ENCODE results near the gene BRPF1.

BRPF1 gene

GRCh38 chr3:9781551-9781950 lies 50.0 kb downstream of the BRPF1 start:
- H3K36me3 ChIP-seq (ENCODE audit: control insufficient read depth, insufficient read depth, low read length) = peaks cover 58% of the 10 kb centered on the region
- H3K4me3 ChIP-seq (ENCODE audit: low read depth, low read length) = no peak overlapping the region
- no peaks in the 10 kb centered on the region for H3K9me3 ChIP-seq (ENCODE audit: control insufficient read depth, insufficient read depth, low read depth, low read length)
- H3K4me1 ChIP-seq (ENCODE audit: control insufficient read depth, insufficient read depth, low read length) = no peaks in the 10 kb centered on the region
- H3K27me3 ChIP-seq (ENCODE audit: control insufficient read depth, insufficient read depth, low read length) = no peaks in the 10 kb centered on the region
- no peak overlapping the region for H3K9ac ChIP-seq (ENCODE audit: low read length)
- H3K27ac ChIP-seq (ENCODE audit: low read depth, low read length) = no peak overlapping the region

DNA sequence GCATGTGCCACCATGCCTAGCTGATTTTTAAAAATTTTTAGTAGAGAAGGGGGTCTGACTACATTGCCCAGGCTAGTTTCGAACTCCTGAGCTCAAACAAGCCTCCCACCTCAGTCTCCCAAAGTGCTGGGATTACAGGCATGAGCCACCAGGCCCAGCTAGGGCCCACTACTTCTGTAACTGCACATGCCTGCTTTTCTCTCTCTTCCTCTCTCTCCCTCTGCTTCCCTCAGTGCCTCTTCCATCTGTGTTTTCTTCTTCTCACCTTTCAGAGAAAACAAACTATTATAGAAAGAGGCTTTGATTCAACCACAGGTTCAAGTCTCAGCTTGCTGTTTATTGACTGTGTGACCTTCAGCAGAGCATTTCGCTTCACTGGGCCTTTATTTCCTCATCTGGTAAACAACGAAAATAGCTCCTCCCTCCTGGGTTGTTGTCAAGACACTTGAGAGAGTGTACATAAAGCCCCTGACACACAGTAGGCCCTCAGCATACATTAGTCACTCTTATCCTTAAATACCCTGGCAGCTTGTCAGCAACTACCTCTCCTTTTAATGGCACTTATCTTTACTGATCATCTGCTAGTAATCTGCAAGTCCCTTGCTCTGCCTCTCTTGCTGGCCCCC lies 50.6 kb downstream of the BRPF1 start:
- Histone ChIP-seq H3K4me3 (ENCODE audit: low read depth, low read length) (no peak overlapping the region), H3K27ac (ENCODE audit: low read depth, low read length) (no peak overlapping the region), H3K9ac (ENCODE audit: low read length) (no peak overlapping the region), H3K27me3 (ENCODE audit: control insufficient read depth, insufficient read depth, low read length) (no peaks in the 10 kb centered on the region), H3K9me3 (ENCODE audit: control insufficient read depth, insufficient read depth, low read depth, low read length) (no peaks in the 10 kb centered on the region), H3K36me3 (ENCODE audit: control insufficient read depth, insufficient read depth, low read length) (peaks cover 60% of the 10 kb centered on the region), H3K4me1 (ENCODE audit: control insufficient read depth, insufficient read depth, low read length) (no peaks in the 10 kb centered on the region)

- H3K9ac ChIP-seq (ENCODE audit: low read length) = no peak overlapping the region
- H3K27ac ChIP-seq (ENCODE audit: low read depth, low read length) = no peak overlapping the region
- H3K4me1 ChIP-seq (ENCODE audit: control insufficient read depth, insufficient read depth, low read length) = no peaks in the 10 kb centered on the region
- no peaks in the 10 kb centered on the region for H3K27me3 ChIP-seq (ENCODE audit: control insufficient read depth, insufficient read depth, low read length)
- no peak overlapping the region for H3K4me3 ChIP-seq (ENCODE audit: low read depth, low read length)
- H3K9me3 ChIP-seq (ENCODE audit: control insufficient read depth, insufficient read depth, low read depth, low read length) = no peaks in the 10 kb centered on the region
- H3K36me3 ChIP-seq (ENCODE audit: control insufficient read depth, insufficient read depth, low read length) = peaks cover 66% of the 10 kb centered on the region
These were observed 51.2 kb downstream of the BRPF1 start for GRCh38 chr3:9782770-9783169.

- Histone ChIP-seq H3K9ac (ENCODE audit: low read length) (no peak overlapping the region), H3K9me3 (ENCODE audit: control insufficient read depth, insufficient read depth, low read depth, low read length) (no peaks in the 10 kb centered on the region), H3K36me3 (ENCODE audit: control insufficient read depth, insufficient read depth, low read length) (peaks cover 68% of the 10 kb centered on the region), H3K27me3 (ENCODE audit: control insufficient read depth, insufficient read depth, low read length) (no peaks in the 10 kb centered on the region), H3K27ac (ENCODE audit: low read depth, low read length) (no peak overlapping the region), H3K4me3 (ENCODE audit: low read depth, low read length) (no peak overlapping the region), H3K4me1 (ENCODE audit: control insufficient read depth, insufficient read depth, low read length) (no peaks in the 10 kb centered on the region)
These were observed 52.4 kb downstream of the BRPF1 start for GRCh38 chr3:9783954-9784353.

DNA sequence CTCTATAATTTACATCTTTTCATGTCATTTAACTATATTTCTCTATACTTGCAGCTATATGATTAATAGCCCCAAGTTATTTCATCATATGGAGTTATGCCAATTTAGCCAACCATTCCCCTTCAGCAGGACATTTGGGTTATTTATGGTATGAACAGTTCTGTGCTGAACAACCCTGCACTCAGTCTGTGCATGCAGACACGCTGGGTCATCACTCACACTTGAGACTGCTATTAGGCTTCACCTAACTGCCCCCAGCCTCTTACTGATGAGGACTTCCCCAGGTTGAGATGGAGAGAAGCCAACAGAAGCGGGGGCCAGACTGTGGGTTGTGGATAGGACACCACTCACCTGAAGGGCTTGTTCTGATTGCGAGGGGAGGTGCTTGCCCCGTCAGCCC lies 53.4 kb downstream of the BRPF1 start:
- Histone ChIP-seq H3K27ac (ENCODE audit: low read depth, low read length) (no peak overlapping the region), H3K4me3 (ENCODE audit: low read depth, low read length) (no peak overlapping the region), H3K9ac (ENCODE audit: low read length) (no peak overlapping the region), H3K27me3 (ENCODE audit: control insufficient read depth, insufficient read depth, low read length) (no peaks in the 10 kb centered on the region), H3K36me3 (ENCODE audit: control insufficient read depth, insufficient read depth, low read length) (peaks cover 77% of the 10 kb centered on the region), H3K9me3 (ENCODE audit: control insufficient read depth, insufficient read depth, low read depth, low read length) (no peaks in the 10 kb centered on the region), H3K4me1 (ENCODE audit: control insufficient read depth, insufficient read depth, low read length) (no peaks in the 10 kb centered on the region)

DNA sequence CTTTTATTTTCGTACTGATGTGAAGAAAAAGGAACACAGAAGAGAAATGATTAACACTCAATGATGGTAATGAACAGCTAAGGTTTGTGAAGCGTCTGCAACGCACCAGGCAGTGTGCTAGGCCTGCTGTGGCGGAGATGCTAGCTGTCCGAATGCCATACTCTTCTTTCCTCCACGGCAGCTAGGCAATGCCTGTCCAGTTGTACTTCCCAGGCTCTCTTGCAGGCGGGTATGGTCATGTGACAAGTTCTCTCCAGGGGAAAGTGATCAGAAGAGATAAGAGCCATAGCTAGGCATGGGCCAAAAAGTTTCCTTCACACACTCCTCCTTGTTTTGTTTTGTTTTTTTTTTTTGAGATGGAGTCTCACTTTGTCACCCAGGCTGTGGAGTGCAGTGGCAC lies 54.1 kb downstream of the BRPF1 start:
- Histone ChIP-seq H3K27me3 (ENCODE audit: control insufficient read depth, insufficient read depth, low read length) (no peaks in the 10 kb centered on the region), H3K9ac (ENCODE audit: low read length) (no peak overlapping the region), H3K27ac (ENCODE audit: low read depth, low read length) (no peak overlapping the region), H3K36me3 (ENCODE audit: control insufficient read depth, insufficient read depth, low read length) (peaks cover 77% of the 10 kb centered on the region), H3K4me3 (ENCODE audit: low read depth, low read length) (no peak overlapping the region), H3K4me1 (ENCODE audit: control insufficient read depth, insufficient read depth, low read length) (no peaks in the 10 kb centered on the region), H3K9me3 (ENCODE audit: control insufficient read depth, insufficient read depth, low read depth, low read length) (no peaks in the 10 kb centered on the region)

DNA sequence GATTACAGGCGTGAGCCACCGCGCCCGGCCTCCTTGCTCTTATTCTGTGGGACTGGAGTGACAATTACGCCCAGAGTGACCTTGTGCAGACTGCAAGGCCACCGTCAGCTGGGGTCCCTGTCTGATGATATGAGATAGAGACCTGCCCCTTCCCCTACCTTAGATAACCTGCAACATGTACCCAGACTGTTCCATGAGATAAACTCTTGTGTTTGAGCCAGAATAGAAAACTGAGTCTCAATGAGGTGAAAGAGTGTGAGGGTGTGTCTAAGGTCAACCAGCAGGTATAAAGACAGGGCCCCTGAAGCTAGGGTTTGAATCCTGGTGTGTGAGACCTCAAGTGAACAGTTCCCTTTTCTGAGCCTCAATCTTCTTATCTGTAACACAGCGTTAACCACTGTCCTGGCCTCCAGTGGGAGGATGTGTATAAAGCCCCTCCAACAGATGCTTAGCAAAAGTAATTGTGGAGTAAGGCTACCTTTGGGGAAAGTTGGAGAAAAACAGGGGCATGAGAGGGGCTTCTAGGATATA lies 54.7 kb downstream of the BRPF1 start:
- Histone ChIP-seq H3K9ac (ENCODE audit: low read length) (no peak overlapping the region), H3K27me3 (ENCODE audit: control insufficient read depth, insufficient read depth, low read length) (no peaks in the 10 kb centered on the region), H3K9me3 (ENCODE audit: control insufficient read depth, insufficient read depth, low read depth, low read length) (no peaks in the 10 kb centered on the region), H3K4me1 (ENCODE audit: control insufficient read depth, insufficient read depth, low read length) (no peaks in the 10 kb centered on the region), H3K36me3 (ENCODE audit: control insufficient read depth, insufficient read depth, low read length) (peaks cover 75% of the 10 kb centered on the region), H3K4me3 (ENCODE audit: low read depth, low read length) (no peak overlapping the region), H3K27ac (ENCODE audit: low read depth, low read length) (no peak overlapping the region)

- Histone ChIP-seq H3K9me3 (ENCODE audit: control insufficient read depth, insufficient read depth, low read depth, low read length) (no peaks in the 10 kb centered on the region), H3K4me1 (ENCODE audit: control insufficient read depth, insufficient read depth, low read length) (0 out of 2 replicates have a peak, but pooled peaks cover 3% of the 10 kb centered on the region), H3K27ac (ENCODE audit: low read depth, low read length) (no peak overlapping the region), H3K4me3 (ENCODE audit: low read depth, low read length) (no peak overlapping the region), H3K36me3 (ENCODE audit: control insufficient read depth, insufficient read depth, low read length) (peaks cover 67% of the 10 kb centered on the region), H3K9ac (ENCODE audit: low read length) (no peak overlapping the region), H3K27me3 (ENCODE audit: control insufficient read depth, insufficient read depth, low read length) (no peaks in the 10 kb centered on the region)
These were observed 55.5 kb downstream of the BRPF1 start for GRCh38 chr3:9786825-9787669.

DNA sequence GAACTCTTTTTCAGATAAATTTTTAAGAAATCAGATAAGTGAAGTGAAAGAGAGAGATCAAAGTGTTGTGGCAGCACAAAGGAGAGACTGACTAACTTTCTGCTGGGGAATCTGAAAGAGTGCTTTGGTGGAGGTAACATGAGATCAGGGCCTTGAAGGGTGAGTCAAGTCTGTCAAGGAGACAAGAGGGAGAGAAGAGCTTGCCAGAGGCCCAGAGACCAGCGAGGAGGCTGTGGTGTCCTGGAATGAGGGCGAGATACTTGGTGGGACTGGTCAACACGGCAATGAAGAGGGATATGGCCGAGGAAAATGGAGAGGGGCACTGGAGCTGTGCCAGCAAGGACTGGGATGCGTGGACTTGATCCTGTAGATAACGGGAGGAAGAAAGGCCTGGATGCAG lies 56.2 kb downstream of the BRPF1 start:
- Histone ChIP-seq H3K4me1 (ENCODE audit: control insufficient read depth, insufficient read depth, low read length) (0 out of 2 replicates have a peak, but pooled peaks cover 3% of the 10 kb centered on the region), H3K27ac (ENCODE audit: low read depth, low read length) (no peak overlapping the region), H3K36me3 (ENCODE audit: control insufficient read depth, insufficient read depth, low read length) (peaks cover 61% of the 10 kb centered on the region), H3K9me3 (ENCODE audit: control insufficient read depth, insufficient read depth, low read depth, low read length) (no peaks in the 10 kb centered on the region), H3K27me3 (ENCODE audit: control insufficient read depth, insufficient read depth, low read length) (no peaks in the 10 kb centered on the region), H3K9ac (ENCODE audit: low read length) (no peak overlapping the region), H3K4me3 (ENCODE audit: low read depth, low read length) (no peak overlapping the region)

DNA sequence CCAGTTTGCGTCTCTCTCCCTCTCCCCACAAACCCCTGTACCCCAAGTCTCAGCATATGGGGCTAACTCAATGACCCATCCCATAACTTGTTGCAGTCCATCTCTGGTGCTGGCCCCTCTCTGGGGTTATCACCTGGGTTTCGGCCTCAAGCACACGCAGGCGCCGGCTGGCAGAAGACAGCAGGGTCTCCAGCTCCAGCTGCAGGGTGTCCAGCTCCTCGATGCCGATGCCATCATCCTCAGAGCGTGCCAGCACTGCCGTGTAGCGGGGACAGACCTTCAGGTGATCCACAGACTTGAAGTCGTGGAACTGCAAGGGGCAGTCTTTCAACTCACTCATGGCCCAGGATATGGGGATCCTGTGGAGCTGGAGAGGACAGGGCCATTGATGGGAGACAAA lies 59.6 kb downstream of the BRPF1 start:
- Histone ChIP-seq H3K36me3 (ENCODE audit: control insufficient read depth, insufficient read depth, low read length) (peaks cover 47% of the 10 kb centered on the region), H3K9me3 (ENCODE audit: control insufficient read depth, insufficient read depth, low read depth, low read length) (no peaks in the 10 kb centered on the region), H3K9ac (ENCODE audit: low read length) (no peak overlapping the region), H3K4me1 (ENCODE audit: control insufficient read depth, insufficient read depth, low read length) (peaks cover 8% of the 10 kb centered on the region; the same call in 1 of the 2 replicates), H3K27ac (ENCODE audit: low read depth, low read length) (no peak overlapping the region), H3K4me3 (ENCODE audit: low read depth, low read length) (no peak overlapping the region), H3K27me3 (ENCODE audit: control insufficient read depth, insufficient read depth, low read length) (no peaks in the 10 kb centered on the region)

GRCh38 chr3:9791790-9792404 lies 60.4 kb downstream of the BRPF1 start:
- H3K27me3 ChIP-seq (ENCODE audit: control insufficient read depth, insufficient read depth, low read length) = no peaks in the 10 kb centered on the region
- peak overlapping the region; percentile 100 for H3K27ac ChIP-seq (ENCODE audit: low read depth, low read length)
- peaks cover 41% of the 10 kb centered on the region for H3K36me3 ChIP-seq (ENCODE audit: control insufficient read depth, insufficient read depth, low read length)
- no peaks in the 10 kb centered on the region for H3K9me3 ChIP-seq (ENCODE audit: control insufficient read depth, insufficient read depth, low read depth, low read length)
- H3K9ac ChIP-seq (ENCODE audit: low read length) = peak overlapping the region; percentile 100
- H3K4me1 ChIP-seq (ENCODE audit: control insufficient read depth, insufficient read depth, low read length) = peaks cover 8% of the 10 kb centered on the region; the same call in 1 of the 2 replicates
- H3K4me3 ChIP-seq (ENCODE audit: low read depth, low read length) = peak overlapping the region; percentile 99

Measured in HUES6 (cell line).